Measurements from ENCODE around the gene EXOSC5.

Gene EXOSC5

GRCh38 chr19:41416194-41416674 is 19.1 kb upstream of the EXOSC5 start:
- Histone ChIP-seq H3K36me3 (ENCODE audit: insufficient read depth, low read length) (peaks cover 53% of the 10 kb centered on the region), H3K9me3 (ENCODE audit: insufficient read depth, low read length, severe bottlenecking) (no peaks in the 10 kb centered on the region), H3K4me2 (ENCODE audit: insufficient read depth, low read length) (no peak overlapping the region), H4K20me1 (ENCODE audit: insufficient read depth, low read length) (no peaks in the 10 kb centered on the region), H2AFZ (ENCODE audit: low read depth, low read length) (no peak overlapping the region), H3K27me3 (ENCODE audit: insufficient read depth, low read length, poor library complexity) (no peaks in the 10 kb centered on the region), H3K4me3 (ENCODE audit: low read depth in 1 of 2, low read length in 2 of 2) (no peak overlapping the region), H3K79me2 (ENCODE audit: insufficient read depth, low read length) (no peaks in the 10 kb centered on the region), H3K27ac (ENCODE audit: low read length) (no peak overlapping the region), H3K9ac (ENCODE audit: low read depth, low read length) (no peak overlapping the region), H3K4me1 (ENCODE audit: insufficient read depth, low read length) (no peaks in the 10 kb centered on the region)
- DNase-seq, result no peak
- ATAC-seq (ENCODE audit: insufficient read depth, low read depth), result no peak
- no peak for TF ChIP-seq CTCF (IDR thresholded peaks at IDR 0.05; ENCODE audit: borderline replicate concordance, extremely low read depth, low read length, poor library complexity, severe bottlenecking)
- no peak for TF ChIP-seq EZH2 (IDR thresholded peaks at IDR 0.05; ENCODE audit: borderline replicate concordance, low read depth, low read length, severe bottlenecking)

- H3K36me3 ChIP-seq (ENCODE audit: insufficient read depth, low read length), result peaks cover 57% of the 10 kb centered on the region
- H3K4me2 ChIP-seq (ENCODE audit: insufficient read depth, low read length), result no peak overlapping the region
- H3K27me3 ChIP-seq (ENCODE audit: insufficient read depth, low read length, poor library complexity), result no peaks in the 10 kb centered on the region
- H3K9me3 ChIP-seq (ENCODE audit: insufficient read depth, low read length, severe bottlenecking), result no peaks in the 10 kb centered on the region
- TF ChIP-seq CTCF (IDR thresholded peaks at IDR 0.05; ENCODE audit: borderline replicate concordance, extremely low read depth, low read length, poor library complexity, severe bottlenecking), result no peak
- TF ChIP-seq EZH2 (IDR thresholded peaks at IDR 0.05; ENCODE audit: borderline replicate concordance, low read depth, low read length, severe bottlenecking), result no peak
- H3K4me3 ChIP-seq (ENCODE audit: low read depth in 1 of 2, low read length in 2 of 2), result no peak overlapping the region
- no peaks in the 10 kb centered on the region for H3K79me2 ChIP-seq (ENCODE audit: insufficient read depth, low read length)
- no peak overlapping the region for H3K27ac ChIP-seq (ENCODE audit: low read length)
- no peaks in the 10 kb centered on the region for H4K20me1 ChIP-seq (ENCODE audit: insufficient read depth, low read length)
- H3K4me1 ChIP-seq (ENCODE audit: insufficient read depth, low read length), result no peaks in the 10 kb centered on the region
- H2AFZ ChIP-seq (ENCODE audit: low read depth, low read length), result no peak overlapping the region
- H3K9ac ChIP-seq (ENCODE audit: low read depth, low read length), result no peak overlapping the region
- DNase-seq, result no peak
- no peak for ATAC-seq (ENCODE audit: insufficient read depth, low read depth)
Observed at GRCh38 chr19:41415154-41415571, 18.0 kb upstream of the EXOSC5 start.

- no peak for TF ChIP-seq EZH2 (IDR thresholded peaks at IDR 0.05; ENCODE audit: borderline replicate concordance, low read depth, low read length, severe bottlenecking)
- TF ChIP-seq CTCF (IDR thresholded peaks at IDR 0.05; ENCODE audit: borderline replicate concordance, extremely low read depth, low read length, poor library complexity, severe bottlenecking), result no peak
- Histone ChIP-seq H3K9ac (ENCODE audit: low read depth, low read length) (no peak overlapping the region), H3K4me2 (ENCODE audit: insufficient read depth, low read length) (no peak overlapping the region), H3K27ac (ENCODE audit: low read length) (no peak overlapping the region), H3K4me3 (ENCODE audit: low read depth in 1 of 2, low read length in 2 of 2) (no peak overlapping the region), H4K20me1 (ENCODE audit: insufficient read depth, low read length) (no peaks in the 10 kb centered on the region), H3K4me1 (ENCODE audit: insufficient read depth, low read length) (no peaks in the 10 kb centered on the region), H3K27me3 (ENCODE audit: insufficient read depth, low read length, poor library complexity) (no peaks in the 10 kb centered on the region), H2AFZ (ENCODE audit: low read depth, low read length) (no peak overlapping the region), H3K36me3 (ENCODE audit: insufficient read depth, low read length) (peaks cover 51% of the 10 kb centered on the region), H3K9me3 (ENCODE audit: insufficient read depth, low read length, severe bottlenecking) (no peaks in the 10 kb centered on the region), H3K79me2 (ENCODE audit: insufficient read depth, low read length) (no peaks in the 10 kb centered on the region)
- ATAC-seq (ENCODE audit: insufficient read depth, low read depth), result no peak
- DNase-seq, result no peak
Observed at GRCh38 chr19:41414461-41414860, 17.3 kb upstream of the EXOSC5 start.

- no peak for ATAC-seq (ENCODE audit: insufficient read depth, low read depth)
- H3K79me2 ChIP-seq (ENCODE audit: insufficient read depth, low read length), result no peaks in the 10 kb centered on the region
- H3K4me3 ChIP-seq (ENCODE audit: low read depth in 1 of 2, low read length in 2 of 2), result no peak overlapping the region
- no peaks in the 10 kb centered on the region for H4K20me1 ChIP-seq (ENCODE audit: insufficient read depth, low read length)
- H3K4me1 ChIP-seq (ENCODE audit: insufficient read depth, low read length), result no peaks in the 10 kb centered on the region
- no peak overlapping the region for H2AFZ ChIP-seq (ENCODE audit: low read depth, low read length)
- TF ChIP-seq CTCF (IDR thresholded peaks at IDR 0.05; ENCODE audit: borderline replicate concordance, extremely low read depth, low read length, poor library complexity, severe bottlenecking), result no peak
- no peak for TF ChIP-seq EZH2 (IDR thresholded peaks at IDR 0.05; ENCODE audit: borderline replicate concordance, low read depth, low read length, severe bottlenecking)
- H3K36me3 ChIP-seq (ENCODE audit: insufficient read depth, low read length), result peaks cover 46% of the 10 kb centered on the region
- H3K9me3 ChIP-seq (ENCODE audit: insufficient read depth, low read length, severe bottlenecking), result no peaks in the 10 kb centered on the region
- no peak overlapping the region for H3K9ac ChIP-seq (ENCODE audit: low read depth, low read length)
- no peaks in the 10 kb centered on the region for H3K27me3 ChIP-seq (ENCODE audit: insufficient read depth, low read length, poor library complexity)
- DNase-seq, result no peak
- H3K27ac ChIP-seq (ENCODE audit: low read length), result no peak overlapping the region
- no peak overlapping the region for H3K4me2 ChIP-seq (ENCODE audit: insufficient read depth, low read length)
Observed at GRCh38 chr19:41413947-41414346, 16.8 kb upstream of the EXOSC5 start.
